A673 (cell line): ENCODE measurements around the gene CACNG4. TPM values are rescaled to one million over a fixed set of nuclear protein-coding genes. Genes with fewer than 3 reads are reported as not detected.

Experiments
- BruUV-seq: library from RNA; stranded (reverse); fragments of 400-500 nt; replicated peaks from 2 replicates; lab custom pipeline; 2021; lab: Mats Ljungman, UMichigan
- CTCF ChIA-PET: fragments of 300-600 bp; sonication (Branson Sonifier 250); formaldehyde crosslinking; loops from one replicate; lab custom pipeline; 2022; ENCODE audit warnings: antibody characterized with exemption; lab: Charles Lee
- POLR2A ChIA-PET: fragments of 300-600 bp; sonication (Branson Sonifier 250); formaldehyde crosslinking; loops from one replicate; lab custom pipeline; 2022; ENCODE audit warnings: antibody characterized with exemption; ENCODE audit not compliant: low non-redundant PET; lab: Charles Lee
- DNase-seq: peaks from one replicate; pipeline ENCODE4 v3.0.0-alpha.2; 2015; ENCODE audit warnings: low spot score
- H3K27ac ChIP-seq: fragments of 200-600 bp; sonication (generic); 2 replicates; pipeline ENCODE4 v1.5.1; 2016; ENCODE audit warnings: mixed run types, low read depth, mild to moderate bottlenecking, mixed read lengths, antibody characterized with exemption, low read length; ENCODE audit not compliant: poor library complexity, severe bottlenecking
- H3K27me3 ChIP-seq: fragments of 200-600 bp; sonication (generic); replicated peaks from 2 replicates; pipeline ENCODE4 v1.6.1; 2017; ENCODE audit warnings: mixed run types, low read depth, mild to moderate bottlenecking, mixed read lengths, antibody characterized with exemption, low read length; ENCODE audit not compliant: insufficient read depth, poor library complexity
- H3K36me3 ChIP-seq: fragments of 200-600 bp; sonication (generic); 2 replicates; pipeline ENCODE4 v1.6.1; 2016; ENCODE audit warnings: mixed run types, mild to moderate bottlenecking, mixed read lengths, antibody characterized with exemption, low read length; ENCODE audit not compliant: insufficient read depth, poor library complexity, severe bottlenecking
- H3K4me1 ChIP-seq: fragments of 200-600 bp; sonication (generic); 2 replicates; pipeline ENCODE4 v1.6.1; 2017; ENCODE audit warnings: mixed run types, mild to moderate bottlenecking, mixed read lengths, antibody characterized with exemption, low read length; ENCODE audit not compliant: insufficient read depth, poor library complexity, severe bottlenecking
- H3K4me3 ChIP-seq: fragments of 200-600 bp; sonication (generic); 2 replicates; pipeline ENCODE4 v1.5.1; 2016; ENCODE audit warnings: low read depth, mixed run types, mild to moderate bottlenecking, mixed read lengths, low read length; ENCODE audit not compliant: poor library complexity, severe bottlenecking
- H3K9me3 ChIP-seq: fragments of 200-600 bp; sonication (generic); 2 replicates; pipeline ENCODE4 v1.6.1; 2016; ENCODE audit warnings: mixed run types, low read depth, mild to moderate bottlenecking, mixed read lengths, antibody characterized with exemption, low read length; ENCODE audit not compliant: poor library complexity, severe bottlenecking
- CTCF ChIP-seq: fragments of 300-800, 200-600 bp; sonication (generic); conservative IDR thresholded peaks from 2 replicates; pipeline ENCODE4 v1.5.1; 2017; ENCODE audit warnings: low read depth, mild to moderate bottlenecking, antibody characterized with exemption, low read length, moderate library complexity, mixed read lengths
- EZH2 ChIP-seq: fragments of 200-600 bp; sonication (generic); IDR thresholded peaks from 2 replicates; pipeline ENCODE4 v1.6.1; 2017; ENCODE audit warnings: borderline replicate concordance, low read depth, mild to moderate bottlenecking, mixed read lengths, antibody characterized with exemption, low read length; ENCODE audit not compliant: poor library complexity, severe bottlenecking
- intact Hi-C: fragments of 100-400 bp; cut with micrococcal nuclease; formaldehyde crosslinking; loops from one replicate; pipeline ENCODE4 v1.10.0; 2022; ENCODE audit not compliant: unreplicated experiment
- total RNA-seq: library from RNA; stranded (reverse); gene quantifications from 2 replicates; pipeline ENCODE4 v1.2.3, GENCODE V29; 2021

The CACNG4 gene
- total RNA-seq, 1 experiment from 2014 or later = 9.7 TPM

- TF ChIP-seq CTCF (no peak), EZH2 (no peak)
- POLR2A ChIA-PET = no interaction called here
Measured at GRCh38 chr17:66990047-66990446, 25.5 kb downstream of the CACNG4 start.

GRCh38 chr17:66992911-66993442, 28.5 kb downstream of the CACNG4 start:
- H3K4me3 ChIP-seq = no peak overlapping the region
- no TSS peak for BruUV-seq
- H3K27ac ChIP-seq = no peak overlapping the region
- DNase-seq = no peak
- ChIA-PET CTCF (no interaction called here), POLR2A (no interaction called here)
- no peaks in the 10 kb centered on the region for H3K36me3 ChIP-seq
- no peaks in the 10 kb centered on the region for H3K27me3 ChIP-seq
- TF ChIP-seq CTCF (no peak), EZH2 (no peak)
- H3K4me1 ChIP-seq = no peaks in the 10 kb centered on the region
- no peaks in the 10 kb centered on the region for H3K9me3 ChIP-seq
- intact Hi-C loops = no loop called here

More at GRCh38 chr17:66990047-66990446, 25.5 kb downstream of the CACNG4 start:
- CTCF ChIA-PET = no interaction called here
- no peaks in the 10 kb centered on the region for H3K27me3 ChIP-seq
- no peaks in the 10 kb centered on the region for H3K36me3 ChIP-seq
- H3K4me3 ChIP-seq = no peak overlapping the region
- H3K4me1 ChIP-seq = no peaks in the 10 kb centered on the region
- no peaks in the 10 kb centered on the region for H3K9me3 ChIP-seq
- BruUV-seq = no TSS peak
- intact Hi-C loops = no loop called here
- no peak overlapping the region for H3K27ac ChIP-seq
- no peak for DNase-seq

- BruUV-seq = no TSS peak
- TF ChIP-seq CTCF (no peak), EZH2 (no peak)
- H3K36me3 ChIP-seq = no peaks in the 10 kb centered on the region
- ChIA-PET CTCF (no interaction called here), POLR2A (no interaction called here)
- no peak for DNase-seq
- no peak overlapping the region for H3K27ac ChIP-seq
- intact Hi-C loops = no loop called here
- no peaks in the 10 kb centered on the region for H3K27me3 ChIP-seq
- H3K4me3 ChIP-seq = no peak overlapping the region
- H3K4me1 ChIP-seq = no peaks in the 10 kb centered on the region
- H3K9me3 ChIP-seq = no peaks in the 10 kb centered on the region
Measured at GRCh38 chr17:66994361-66994760, 29.9 kb downstream of the CACNG4 start.
